Lung (tissue), 12 donors: Measurements from ENCODE around the gene BEAN1. TPM values are rescaled to one million over a fixed set of nuclear protein-coding genes. Genes with fewer than 3 reads are reported as not detected.

Source experiments
- ATAC-seq: fragments of 200-7000 bp; cut with Tn5 transposase; one replicate; pipeline ENCODE4 v1.9.1; 2020; ENCODE audit warnings: moderate number of reproducible peaks; ENCODE audit not compliant: insufficient read depth, low FRiP score
- DNase-seq, 3 donors: peaks; one replicate each; pipeline ENCODE4 v3.0.0-alpha.2; 2013 to 2017
- H3K27ac ChIP-seq, 2 donors: one replicate each; pipeline ENCODE4 v1.5.1; 2013; ENCODE audit warnings: mild to moderate bottlenecking in 2 of 2, moderate library complexity in 2 of 2, control low read depth in 1 of 2, inconsistent platforms in 1 of 2, low read depth in 1 of 2, low read length in 1 of 2
- H3K27me3 ChIP-seq, 3 donors: one replicate each; pipeline ENCODE4 v1.5.1; 2013; ENCODE audit warnings: low read length in 2 of 3; ENCODE audit not compliant: control insufficient read depth in 3 of 3, insufficient read depth in 3 of 3
- H3K36me3 ChIP-seq, 4 donors: one replicate each; pipeline ENCODE4 v1.5.1; 2013; ENCODE audit warnings: low read length in 4 of 4, mild to moderate bottlenecking in 1 of 4, moderate library complexity in 1 of 4; ENCODE audit not compliant: control insufficient read depth in 4 of 4, insufficient read depth in 4 of 4
- H3K4me1 ChIP-seq, 5 donors: one replicate each; pipeline ENCODE4 v1.5.1; 2013; ENCODE audit warnings: low read length in 5 of 5, mild to moderate bottlenecking in 2 of 5, moderate library complexity in 1 of 5; ENCODE audit not compliant: control insufficient read depth in 5 of 5, insufficient read depth in 5 of 5
- H3K4me3 ChIP-seq: one replicate; pipeline ENCODE4 v1.5.1; 2013; ENCODE audit warnings: mild to moderate bottlenecking, control low read depth, moderate library complexity
- H3K9ac ChIP-seq, 2 donors: one replicate each; pipeline ENCODE4 v1.5.1; 2013; ENCODE audit warnings: low read length in 2 of 2, control low read depth in 1 of 2; ENCODE audit not compliant: insufficient read depth in 1 of 2
- H3K9me3 ChIP-seq, 4 donors: one replicate each; pipeline ENCODE4 v1.5.1; 2013; ENCODE audit warnings: low read length in 3 of 4, mild to moderate bottlenecking in 1 of 4, moderate library complexity in 1 of 4; ENCODE audit not compliant: control insufficient read depth in 4 of 4, insufficient read depth in 3 of 4
- WGBS, 2 donors: extraction: QIAGEN DNeasy Blood & Tissue Kit; methylation state at CpG; one replicate each; pipeline ENCODE4 v1.1.7; 2013; 5-methylcytosine and 5-hydroxymethylcytosine counted together
- polyA plus RNA-seq, 2 donors: library from polyadenylated mRNA; stranded (reverse); fragments of 200-250 nt; gene quantifications; one replicate each; pipeline ENCODE4 v1.2.1, GENCODE V29; 2013
- total RNA-seq, 2 donors: library from RNA; depleted of rRNA in 1 of 2; stranded (reverse); fragments of >200 nt in 1 of 2; gene quantifications; one replicate each; pipeline ENCODE4 v1.2.1, GENCODE V29; 2014 to 2021
- TF ChIP-seq, protein P1 (sequence below): IDR thresholded peaks from 2 replicates; pipeline ENCODE4 v1.5.1; 2012; ENCODE audit warnings: mild to moderate bottlenecking; ENCODE audit errors: control extremely low read depth, extremely low read depth
- donor health status: control.
- donor health status: control.
- donor health status: Bipolar disorder and iron deficiency.
- donor health status: healthy.
- donor health status: DM: yes; HTN: yes; CAD: no.

BEAN1 gene
- total and polyA plus RNA-seq, 4 donors = 0.16 to 3.2 (median 0.25) TPM

DNA sequence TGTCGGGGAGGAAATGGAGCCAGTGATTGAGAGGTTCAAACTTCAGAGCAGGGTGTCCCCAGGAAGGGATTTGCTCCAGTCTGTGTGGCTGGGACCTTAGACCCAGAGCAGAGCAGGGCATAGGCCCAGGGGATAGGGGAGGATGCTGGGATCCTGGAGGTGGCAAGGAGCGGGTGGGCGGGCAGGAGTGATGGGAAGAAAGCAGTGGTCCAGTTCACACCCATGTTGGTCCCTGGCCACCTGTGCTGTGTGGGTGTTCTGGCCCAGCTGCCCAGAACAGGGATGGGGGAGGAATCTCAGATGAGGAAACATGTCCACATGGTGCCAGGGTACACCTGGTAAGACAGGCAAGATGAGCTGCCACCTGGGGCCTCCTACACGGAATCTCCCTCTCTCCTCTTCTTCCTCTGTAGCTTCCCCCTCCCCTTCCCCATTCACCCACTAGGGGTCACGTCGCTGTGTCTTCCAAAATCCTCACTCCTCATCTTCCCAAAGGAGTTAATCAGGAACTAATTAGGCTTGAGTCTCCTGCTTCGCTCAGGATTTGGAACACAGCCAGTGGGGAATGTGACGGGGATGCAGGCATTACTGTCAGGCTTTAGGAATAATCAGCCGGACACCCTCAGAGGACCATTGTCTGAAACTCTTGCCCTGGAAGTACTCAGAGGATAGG lies 2.3 kb downstream of the BEAN1 start:
- Histone ChIP-seq H3K9me3 (peaks cover 0 to 3% (median 0%) of the 10 kb centered on the region in 4 donors), H3K9ac (no peak overlapping the region), H3K27me3 (peaks cover 0 to 41% (median 3%) of the 10 kb centered on the region in 3 donors), H3K27ac (no peak overlapping the region), H3K4me3 (no peak overlapping the region), H3K4me1 (peaks cover 0 to 34% (median 2%) of the 10 kb centered on the region in 5 donors), H3K36me3 (no peaks in the 10 kb centered on the region)
- no peak for ATAC-seq
- peak in 1 of 3 donors; percentile 10 for DNase-seq
- TF ChIP-seq, protein P1, sequence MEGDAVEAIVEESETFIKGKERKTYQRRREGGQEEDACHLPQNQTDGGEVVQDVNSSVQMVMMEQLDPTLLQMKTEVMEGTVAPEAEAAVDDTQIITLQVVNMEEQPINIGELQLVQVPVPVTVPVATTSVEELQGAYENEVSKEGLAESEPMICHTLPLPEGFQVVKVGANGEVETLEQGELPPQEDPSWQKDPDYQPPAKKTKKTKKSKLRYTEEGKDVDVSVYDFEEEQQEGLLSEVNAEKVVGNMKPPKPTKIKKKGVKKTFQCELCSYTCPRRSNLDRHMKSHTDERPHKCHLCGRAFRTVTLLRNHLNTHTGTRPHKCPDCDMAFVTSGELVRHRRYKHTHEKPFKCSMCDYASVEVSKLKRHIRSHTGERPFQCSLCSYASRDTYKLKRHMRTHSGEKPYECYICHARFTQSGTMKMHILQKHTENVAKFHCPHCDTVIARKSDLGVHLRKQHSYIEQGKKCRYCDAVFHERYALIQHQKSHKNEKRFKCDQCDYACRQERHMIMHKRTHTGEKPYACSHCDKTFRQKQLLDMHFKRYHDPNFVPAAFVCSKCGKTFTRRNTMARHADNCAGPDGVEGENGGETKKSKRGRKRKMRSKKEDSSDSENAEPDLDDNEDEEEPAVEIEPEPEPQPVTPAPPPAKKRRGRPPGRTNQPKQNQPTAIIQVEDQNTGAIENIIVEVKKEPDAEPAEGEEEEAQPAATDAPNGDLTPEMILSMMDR = no peak
- 66 to 71% methylated on average over 9 of the region's 9 CpGs for WGBS, 2 donors

DNA sequence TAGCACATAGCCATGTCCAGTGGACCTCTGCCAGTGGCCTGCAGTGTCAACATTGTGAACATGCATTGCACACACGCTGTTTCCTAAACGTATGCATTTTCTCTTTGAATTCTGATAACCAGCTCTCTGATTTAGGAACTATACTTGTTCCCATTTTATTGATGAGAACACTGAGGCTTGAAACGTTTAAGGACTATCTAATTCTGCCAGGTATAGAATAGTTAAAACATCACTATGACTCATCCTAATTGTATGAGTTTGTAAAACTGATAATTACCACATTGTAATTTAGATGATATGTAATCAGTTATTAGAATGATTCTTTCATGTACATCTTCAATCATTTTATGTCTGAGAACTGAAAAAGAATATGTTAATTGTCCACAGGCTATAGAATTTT lies 3.1 kb downstream of the BEAN1 start:
- peaks cover 0 to 3% (median 0%) of the 10 kb centered on the region in 4 donors for H3K9me3 ChIP-seq

DNA sequence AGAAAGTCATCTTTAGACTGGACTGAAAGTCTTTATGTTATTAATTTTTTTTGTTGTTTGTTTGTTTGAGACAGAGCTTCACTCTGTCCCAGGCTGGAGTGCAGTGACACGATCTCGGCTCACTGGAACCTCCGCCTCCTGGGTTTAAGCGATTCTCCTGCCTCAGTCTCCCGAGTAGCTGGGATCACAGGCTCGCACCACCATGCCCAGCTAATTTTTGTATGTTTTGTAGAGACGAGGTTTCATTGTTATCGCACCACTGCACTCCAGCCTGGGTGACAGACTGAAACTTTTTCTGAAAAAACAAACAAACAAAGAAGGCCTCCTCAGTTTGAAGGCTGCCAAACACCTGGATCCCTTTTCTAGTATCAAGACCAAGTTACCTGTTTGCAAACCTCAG lies 4.7 kb downstream of the BEAN1 start:
- Histone ChIP-seq H3K9me3 (peaks cover 0 to 3% (median 0%) of the 10 kb centered on the region in 4 donors), H3K9ac (no peak overlapping the region), H3K27me3 (peaks cover 0 to 26% (median 3%) of the 10 kb centered on the region in 3 donors), H3K4me3 (no peak overlapping the region), H3K36me3 (no peaks in the 10 kb centered on the region), H3K4me1 (peaks cover 0 to 23% (median 2%) of the 10 kb centered on the region in 5 donors), H3K27ac (no peak overlapping the region)
- DNase-seq (no peak), ATAC-seq (no peak)
- TF ChIP-seq, protein P1 = no peak
- WGBS, 2 donors = 94% methylated on average over 8 of the region's 8 CpGs

More for the DNA sequence above, 3.1 kb downstream of the BEAN1 start:
- no peak for ATAC-seq
- TF ChIP-seq, protein P1 = no peak
- H3K9ac ChIP-seq = no peak overlapping the region
- no peak overlapping the region for H3K27ac ChIP-seq
- no peaks in the 10 kb centered on the region for H3K36me3 ChIP-seq
- H3K4me3 ChIP-seq = no peak overlapping the region
- DNase-seq = no peak
- WGBS, 2 donors = 70 to 79% methylated on average over 3 of the region's 3 CpGs
- peaks cover 0 to 37% (median 3%) of the 10 kb centered on the region in 3 donors for H3K27me3 ChIP-seq
- peaks cover 0 to 34% (median 2%) of the 10 kb centered on the region in 5 donors for H3K4me1 ChIP-seq
